NCI-H2227 treated with DMSO at 0.1 percent for 48 hours (cell line): ENCODE results near the gene GOLM1.

ENCODE experiments used
- DNase-seq: peaks from one replicate; lab custom pipeline; 2025; lab: John Stamatoyannopoulos, UW

The GOLM1 gene

DNA sequence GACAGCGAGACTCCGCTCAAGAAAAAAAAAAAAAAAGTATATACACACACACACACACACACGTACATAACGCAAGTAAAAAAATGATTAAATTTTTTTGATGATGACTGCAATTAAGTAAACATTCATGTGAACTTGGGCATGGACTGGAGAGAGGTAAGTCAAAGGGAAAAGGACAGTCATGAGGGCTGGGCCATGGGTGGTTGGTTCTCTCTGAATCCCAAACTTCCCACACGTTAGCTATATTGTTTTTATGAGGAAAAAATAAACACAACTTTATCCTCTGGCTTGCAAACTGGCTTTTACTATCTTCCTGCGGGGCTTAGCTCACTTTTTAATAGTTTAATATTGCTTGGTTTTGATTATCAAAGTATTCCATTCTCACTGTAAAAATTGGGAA lies 53.7 kb downstream of the GOLM1 start:
- DNase-seq: no peak

DNA sequence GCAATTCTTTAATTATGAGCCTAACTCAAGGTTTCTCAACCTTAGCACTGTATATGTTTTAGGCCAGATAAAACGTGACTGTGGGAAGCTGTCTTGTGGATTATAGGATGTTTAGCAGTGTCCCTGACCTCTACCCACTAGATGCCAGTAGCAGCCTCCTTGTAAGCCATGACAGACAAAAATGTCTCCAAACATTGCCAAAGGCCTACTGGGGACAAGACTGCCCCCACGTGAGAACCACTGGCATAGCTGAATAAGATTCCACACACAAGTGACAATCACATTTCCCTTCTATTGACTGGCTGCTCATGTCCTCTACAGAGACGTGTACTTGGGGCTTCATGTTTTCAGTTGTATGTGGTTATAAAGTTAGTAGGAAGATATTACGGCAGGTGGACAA lies 55.4 kb downstream of the GOLM1 start:
- DNase-seq: no peak

DNA sequence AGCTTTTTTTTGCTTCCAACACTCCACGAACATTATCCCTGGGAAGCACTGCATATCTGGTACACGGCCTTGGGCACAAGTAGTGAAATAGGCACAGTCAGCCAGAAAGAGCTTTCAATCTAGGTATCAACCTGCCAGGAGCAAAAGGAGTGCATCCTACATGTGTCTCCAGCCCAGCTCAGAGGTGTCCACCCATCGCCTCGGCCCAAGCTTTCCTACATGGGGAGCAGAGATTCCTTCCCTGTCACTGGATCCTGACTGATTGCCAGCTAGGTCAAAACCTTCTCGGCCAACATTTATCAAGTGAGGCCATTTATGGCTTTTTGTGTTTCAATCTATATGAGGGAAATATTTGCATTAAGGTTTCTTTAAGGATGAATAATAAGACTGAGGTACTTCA lies 55.8 kb downstream of the GOLM1 start:
- no peak for DNase-seq

DNA sequence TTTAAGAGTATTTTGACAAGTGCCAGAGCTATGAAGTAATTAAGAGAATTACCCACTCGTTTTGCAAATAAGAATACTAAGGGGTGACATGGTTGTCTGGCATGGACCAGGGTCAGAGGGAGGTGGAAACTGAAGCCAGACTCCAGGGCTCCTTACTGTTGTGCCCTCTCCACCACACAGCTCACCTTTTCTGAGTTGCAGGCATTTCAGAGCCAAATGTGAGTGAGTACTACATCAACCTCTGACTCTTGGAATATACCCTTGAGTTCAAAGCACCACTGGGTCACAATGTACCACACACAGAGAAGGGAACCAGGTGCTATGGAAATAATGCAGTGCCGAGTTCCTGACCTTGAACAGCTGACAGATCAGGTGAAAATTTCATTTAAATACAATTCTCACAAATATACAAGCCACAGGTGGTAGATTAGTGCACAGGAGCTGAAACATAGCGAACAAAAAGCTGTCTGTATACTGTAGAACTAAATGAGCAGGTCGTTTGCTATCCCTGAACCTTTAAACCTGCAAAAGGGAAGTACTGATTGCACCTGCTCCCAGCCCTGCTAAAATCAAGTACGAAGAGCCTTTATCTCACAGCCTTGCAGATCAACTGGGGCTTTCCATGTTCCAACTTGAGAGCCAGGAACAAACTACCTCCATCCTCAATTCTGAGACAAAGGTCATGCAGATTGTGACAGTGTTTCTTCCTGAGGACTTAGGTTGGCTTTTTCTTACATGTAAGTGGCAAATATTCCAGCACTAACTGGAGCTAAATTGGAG lies 57.0 kb downstream of the GOLM1 start:
- no peak for DNase-seq

DNA sequence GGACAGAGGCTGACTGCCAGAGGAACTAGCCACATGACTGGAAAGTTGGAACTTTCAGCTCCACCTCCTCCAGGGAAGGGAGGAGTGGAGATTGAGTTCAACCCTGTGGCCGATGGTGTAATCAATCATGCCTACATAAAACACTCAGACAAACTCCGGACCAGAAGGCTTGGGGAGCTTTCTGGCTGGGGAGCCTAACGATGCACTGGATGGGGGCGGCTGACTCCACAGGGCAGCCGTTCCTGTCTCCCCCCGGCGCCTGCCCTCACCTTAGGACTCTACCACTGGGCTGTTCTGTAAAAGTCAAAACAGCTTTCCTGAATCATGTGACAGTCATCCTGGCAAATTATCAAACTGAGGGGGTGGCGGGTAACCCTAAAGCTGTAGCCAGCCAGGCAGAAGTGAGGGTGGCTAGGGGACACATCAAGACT lies 58.0 kb downstream of the GOLM1 start:
- no peak for DNase-seq

DNA sequence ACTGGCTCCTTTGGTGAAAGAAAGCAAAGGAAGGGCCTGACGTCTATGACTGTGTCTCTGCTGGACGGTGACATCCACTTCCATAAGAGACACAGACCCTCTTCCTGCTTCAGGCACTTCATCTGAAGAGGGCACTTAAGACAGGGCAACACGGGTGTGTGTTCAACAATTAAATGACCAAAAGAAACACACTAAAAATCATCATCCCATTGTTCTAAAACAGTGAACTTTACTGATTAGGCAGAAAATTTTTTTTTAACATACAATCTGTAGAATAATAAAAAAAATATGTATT lies 58.5 kb downstream of the GOLM1 start:
- DNase-seq: no peak

DNA sequence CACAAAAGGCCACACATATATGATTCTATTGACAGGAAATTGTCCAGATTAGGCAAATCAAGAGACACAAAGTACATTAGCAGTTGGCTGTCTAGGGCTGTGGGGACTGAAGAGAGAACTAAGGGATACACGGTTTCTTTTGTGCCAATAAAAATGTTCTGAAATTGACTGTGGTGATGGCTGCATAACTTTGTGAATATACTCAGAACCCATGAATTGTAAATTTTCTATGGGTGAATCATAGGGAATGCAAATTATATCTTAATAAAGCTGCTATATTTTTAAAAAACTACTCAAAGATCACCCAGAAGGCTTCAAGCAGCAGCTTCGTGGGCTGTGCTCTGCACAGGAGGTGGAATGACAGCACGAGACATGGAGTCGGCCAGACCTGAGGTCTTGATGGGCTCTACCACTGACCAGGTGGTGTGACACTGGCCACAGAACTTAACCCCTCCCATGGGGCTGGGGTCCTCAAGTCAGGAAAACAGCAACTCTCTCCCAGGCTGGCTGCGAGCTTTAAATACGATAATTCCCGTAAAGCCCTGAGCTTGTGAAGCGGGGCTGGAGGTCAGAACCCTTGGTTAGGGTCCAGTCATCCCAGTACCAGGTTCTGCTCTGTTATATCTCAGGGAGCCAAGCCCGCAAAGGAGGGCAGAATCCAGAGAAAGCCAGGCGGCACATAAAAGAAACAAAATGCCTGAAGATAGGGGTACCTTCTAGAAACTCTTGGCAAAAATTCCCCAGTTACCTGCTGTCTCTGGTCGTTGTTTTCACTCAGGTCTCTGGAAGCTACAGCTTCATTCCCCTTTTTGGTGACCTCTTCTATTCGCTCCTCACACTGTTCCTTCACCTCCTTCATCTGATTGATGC lies 59.1 kb downstream of the GOLM1 start:
- DNase-seq: no peak

DNA sequence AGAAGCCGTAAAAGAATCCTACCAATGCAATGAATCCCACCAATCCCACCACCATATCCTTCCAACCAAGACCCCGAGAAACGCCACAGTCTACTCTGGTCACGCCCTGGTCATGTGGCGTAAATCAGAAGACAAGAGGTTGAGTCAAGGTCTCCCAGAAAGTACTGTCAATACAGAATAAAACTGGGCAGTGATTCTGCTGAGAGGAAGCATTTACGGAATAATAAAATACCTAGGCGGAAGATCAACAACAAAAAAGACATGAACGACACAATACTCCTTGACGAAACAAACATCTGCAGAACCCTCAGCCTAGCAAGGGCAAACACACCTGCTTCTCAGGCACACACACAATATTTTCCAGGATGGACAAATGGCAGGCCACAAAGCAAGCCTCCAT lies 62.8 kb downstream of the GOLM1 start:
- DNase-seq: no peak

DNA sequence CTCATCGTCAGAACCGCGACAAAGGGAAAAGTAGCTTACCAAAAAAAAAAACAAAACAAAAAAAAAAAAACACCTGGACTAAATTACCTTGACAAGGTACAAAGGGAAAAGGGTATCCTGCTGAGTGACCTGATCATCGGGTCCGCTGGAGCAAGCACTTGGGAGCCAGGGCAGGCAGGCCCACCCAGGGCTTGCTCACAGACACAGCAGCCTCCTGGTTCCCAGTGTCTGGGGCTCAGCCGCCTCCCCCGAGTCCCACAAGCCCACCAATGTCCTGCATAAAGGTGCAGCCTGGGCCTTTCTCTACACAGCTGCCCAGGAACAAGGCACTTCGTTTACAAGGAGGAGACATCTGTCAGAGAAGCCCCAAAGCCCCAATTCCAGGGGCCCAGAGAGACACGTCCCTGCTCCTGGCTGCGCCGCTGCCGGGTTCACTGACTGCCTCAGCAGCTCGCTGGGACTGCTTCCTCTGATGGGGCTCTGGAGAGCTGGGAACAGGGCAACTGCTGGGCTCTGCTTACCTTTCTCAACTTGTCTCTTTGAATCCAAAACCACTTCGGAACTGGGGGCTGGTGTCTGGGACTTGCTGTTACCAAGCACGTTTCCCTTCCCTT lies 63.4 kb downstream of the GOLM1 start:
- DNase-seq: no peak

DNA sequence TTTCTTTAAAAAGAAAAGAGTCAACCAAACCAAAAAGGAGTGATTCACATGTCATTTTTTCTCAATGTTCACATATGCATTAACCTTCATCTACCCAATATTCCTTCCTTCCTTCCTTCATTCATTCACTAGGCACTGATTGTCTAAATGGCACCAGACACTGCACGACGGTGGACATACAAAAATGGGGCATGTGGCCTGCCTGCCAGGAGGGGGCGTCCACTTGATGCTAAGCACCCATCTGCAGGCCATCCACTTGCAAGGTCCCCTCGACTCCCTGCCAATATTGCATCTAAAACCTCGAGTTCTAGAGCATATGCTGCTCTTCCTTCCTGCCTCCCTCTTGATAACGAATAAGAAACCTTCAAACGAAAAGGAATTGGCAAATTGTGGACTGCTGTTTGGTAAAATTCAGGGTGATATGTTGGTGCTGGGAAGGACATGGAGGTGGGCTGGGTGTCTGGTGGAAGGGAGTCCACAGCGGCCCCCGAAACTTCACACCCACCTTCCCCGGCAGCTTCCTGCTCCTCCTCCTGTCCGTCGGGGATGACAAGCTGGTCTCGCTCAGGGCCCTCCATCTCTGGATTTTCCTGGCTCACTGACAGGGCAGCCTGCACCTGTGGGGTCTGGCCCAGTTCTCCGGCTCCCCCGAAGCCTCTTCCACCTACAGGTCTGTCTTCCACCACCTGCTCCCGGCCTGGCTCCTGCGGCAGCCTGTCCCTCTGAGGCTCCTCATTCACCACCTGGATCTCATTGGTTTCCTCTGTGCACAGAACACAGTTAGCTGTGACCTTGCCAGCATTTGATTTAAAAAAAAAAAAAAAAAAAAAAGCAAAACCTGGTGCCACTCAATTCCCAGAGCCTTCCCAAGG lies 64.3 kb downstream of the GOLM1 start:
- peak; percentile 15 for DNase-seq

DNA sequence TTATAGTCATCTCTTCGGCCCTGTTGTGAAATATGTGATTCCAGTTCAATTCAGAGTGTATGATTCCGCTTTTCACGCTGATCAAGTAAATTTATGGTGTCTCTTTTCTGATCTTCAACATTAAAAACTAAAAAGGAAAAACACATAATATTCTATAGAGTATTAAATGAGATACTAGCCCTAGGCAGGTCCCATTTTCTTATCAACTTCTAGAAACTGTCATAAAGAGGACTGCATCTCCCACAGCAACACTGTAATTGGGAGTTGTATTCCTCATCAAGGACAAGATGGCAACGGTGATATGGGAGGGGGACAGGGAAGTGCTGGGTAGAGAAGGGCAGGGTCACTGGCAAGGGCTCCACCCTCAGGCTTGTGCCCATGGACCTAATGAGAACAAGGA lies 71.6 kb downstream of the GOLM1 start:
- no peak for DNase-seq

DNA sequence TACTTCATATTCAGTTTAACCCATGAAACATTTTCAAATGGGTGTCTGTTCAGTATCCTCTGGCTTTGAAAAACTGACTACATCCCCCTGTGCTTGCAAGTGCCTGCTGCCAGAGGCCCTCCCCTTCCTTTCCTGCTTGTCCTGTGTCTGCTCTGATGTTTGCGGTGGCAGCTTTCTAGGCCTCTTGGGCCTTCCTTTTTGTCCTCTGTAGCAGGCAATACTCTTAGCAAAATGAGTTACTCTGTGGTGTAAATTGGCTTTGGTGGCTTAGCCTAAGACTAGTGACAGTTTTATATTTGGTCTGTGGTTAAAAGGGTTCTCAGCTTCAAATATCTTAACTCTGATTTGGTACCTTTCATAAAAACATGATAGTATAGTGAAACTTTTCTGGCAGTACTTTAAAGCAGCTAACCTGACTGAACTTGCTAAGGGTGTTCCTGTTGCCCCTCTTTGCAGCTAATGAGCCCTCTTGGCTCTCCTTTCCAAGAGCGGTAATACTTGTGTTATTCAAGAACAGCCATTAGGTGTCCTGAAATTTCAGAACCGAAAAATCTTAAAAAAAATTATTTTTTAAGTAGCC lies 76.6 kb downstream of the GOLM1 start:
- no peak for DNase-seq

DNA sequence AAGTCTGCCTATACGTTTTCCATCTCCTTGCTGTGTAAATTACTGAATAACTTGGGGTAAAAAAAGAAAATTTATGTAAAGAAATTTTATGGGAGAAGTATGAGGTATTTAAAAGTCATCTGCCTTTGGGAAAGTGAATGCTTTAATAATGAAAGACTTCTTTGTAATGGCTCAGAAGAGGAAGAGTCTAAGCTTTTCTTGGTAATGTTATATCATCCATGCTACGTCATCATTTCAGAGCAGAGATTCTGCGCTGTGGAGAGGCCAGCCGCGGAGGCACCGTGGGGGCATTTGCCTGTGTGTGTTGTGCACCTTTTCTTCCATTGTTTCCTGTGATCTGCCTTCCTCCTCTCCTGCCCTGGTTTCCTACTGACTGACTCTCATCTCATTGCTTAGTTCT lies 78.2 kb downstream of the GOLM1 start:
- DNase-seq: no peak

DNA sequence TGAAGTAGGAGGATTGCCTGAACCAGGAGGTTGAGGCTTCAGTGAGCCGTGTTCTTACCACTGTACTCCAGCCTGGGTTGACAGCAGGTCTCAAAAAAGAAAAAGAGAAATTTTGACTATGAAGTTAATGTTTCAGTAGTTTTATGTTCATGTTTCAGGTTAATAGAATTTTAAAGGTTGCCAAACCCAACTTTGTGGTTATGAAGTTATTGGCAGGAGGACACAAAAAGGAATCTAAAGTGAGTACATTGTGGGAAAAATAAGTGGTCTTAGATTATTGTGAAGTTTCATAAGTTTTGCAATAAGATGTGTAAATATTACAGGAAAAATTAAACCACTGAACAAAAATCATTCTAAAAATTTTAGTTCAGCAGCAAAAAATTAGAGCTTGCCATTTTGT lies 78.6 kb downstream of the GOLM1 start:
- DNase-seq: no peak

DNA sequence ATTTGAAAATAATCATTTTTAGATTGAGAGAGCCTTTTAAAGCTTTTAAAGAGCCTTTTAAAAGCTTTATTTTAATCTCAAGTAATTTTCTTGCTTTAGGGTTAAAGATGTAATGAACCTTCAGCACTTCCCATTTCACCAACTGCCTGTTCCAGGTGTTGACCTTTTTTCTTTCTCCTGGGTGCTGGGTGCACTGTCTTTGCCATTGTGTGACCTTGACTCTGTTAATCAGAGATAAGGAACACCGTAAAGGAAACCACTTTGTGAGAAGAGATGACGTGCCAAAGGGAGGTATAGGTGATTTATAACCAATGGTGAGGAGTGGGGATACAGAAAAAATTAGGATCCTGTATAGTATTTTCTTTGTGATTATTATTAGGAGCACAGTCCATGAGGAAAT lies 90.2 kb downstream of the GOLM1 start:
- DNase-seq: no peak

DNA sequence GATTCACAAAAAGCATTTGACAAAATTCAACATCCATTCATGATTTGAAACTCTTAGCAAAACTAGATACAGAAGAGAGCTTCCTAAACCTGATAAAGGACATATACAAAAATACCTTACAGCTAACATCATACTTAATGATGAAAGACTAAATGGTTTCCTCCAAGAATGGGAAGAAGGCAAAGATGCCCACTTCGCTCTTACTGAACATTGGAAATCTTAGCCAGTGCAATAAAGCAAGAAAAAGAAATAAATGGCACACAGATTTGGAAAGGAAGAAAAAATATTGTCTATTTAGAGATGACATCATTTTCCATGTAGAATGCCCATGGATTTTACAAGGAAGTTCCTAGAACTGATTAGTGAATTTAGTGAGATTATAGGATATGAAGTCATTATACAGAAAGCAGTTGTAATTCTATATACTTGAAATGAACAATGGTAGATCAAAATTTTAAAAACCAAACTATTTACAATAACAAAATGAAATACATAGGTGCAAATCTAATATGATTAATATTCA lies 94.0 kb downstream of the GOLM1 start:
- no peak for DNase-seq

DNA sequence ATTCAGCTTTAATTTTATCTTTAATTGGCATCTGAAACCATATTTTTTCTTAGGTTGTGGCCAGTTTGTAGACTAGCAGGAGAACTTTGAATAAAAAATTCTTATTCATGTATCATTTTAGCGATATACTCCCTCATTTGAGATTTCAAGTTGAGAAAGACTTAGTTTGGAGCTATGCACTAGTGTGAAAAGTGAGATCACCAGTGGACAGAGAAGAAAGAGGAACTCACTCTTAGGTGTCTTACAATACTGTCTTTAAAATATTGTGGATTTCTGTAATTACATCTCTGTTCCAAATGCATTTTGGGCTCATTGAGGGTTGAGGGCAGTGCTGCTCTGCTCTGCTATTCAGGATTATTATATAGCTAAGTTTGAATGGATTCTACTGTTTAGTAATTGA lies 103.8 kb downstream of the GOLM1 start:
- no peak for DNase-seq

DNA sequence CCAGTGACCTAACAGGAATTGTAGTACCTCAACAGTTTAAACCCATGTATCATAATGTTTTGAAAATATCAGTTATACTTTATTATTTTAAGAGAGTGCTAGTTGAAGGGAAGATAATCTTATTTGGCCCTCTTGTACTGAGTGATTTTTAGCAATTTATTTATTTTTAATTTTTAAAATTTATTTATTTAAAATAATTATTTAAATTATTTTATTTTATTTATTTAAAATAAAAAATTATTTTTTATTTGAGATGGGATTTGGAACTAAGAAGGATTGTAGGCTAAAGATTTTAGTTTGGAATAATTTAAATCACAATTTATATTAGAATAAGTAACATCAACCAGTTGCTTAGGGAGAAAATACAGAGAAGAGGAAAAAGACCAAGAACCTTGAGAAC lies 104.3 kb downstream of the GOLM1 start:
- no peak for DNase-seq

DNA sequence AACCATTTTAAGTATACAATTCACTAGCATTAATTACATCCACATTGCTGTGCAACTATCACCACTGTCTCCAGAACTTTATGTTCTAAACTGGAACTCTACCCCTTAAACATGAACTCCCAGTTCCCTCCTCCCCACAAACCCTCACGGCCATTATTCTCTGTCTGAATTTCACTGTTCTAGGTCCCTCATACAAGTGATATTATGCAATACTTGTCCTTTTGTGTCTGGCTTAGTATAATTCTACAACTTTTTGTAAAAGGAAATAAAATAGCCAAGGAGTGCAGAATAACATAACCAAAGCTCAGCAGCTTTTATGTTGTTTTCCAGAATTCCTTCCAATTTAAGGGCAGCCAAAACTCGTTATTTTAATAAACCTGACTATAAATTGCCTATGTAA lies 105.2 kb downstream of the GOLM1 start:
- DNase-seq: no peak

DNA sequence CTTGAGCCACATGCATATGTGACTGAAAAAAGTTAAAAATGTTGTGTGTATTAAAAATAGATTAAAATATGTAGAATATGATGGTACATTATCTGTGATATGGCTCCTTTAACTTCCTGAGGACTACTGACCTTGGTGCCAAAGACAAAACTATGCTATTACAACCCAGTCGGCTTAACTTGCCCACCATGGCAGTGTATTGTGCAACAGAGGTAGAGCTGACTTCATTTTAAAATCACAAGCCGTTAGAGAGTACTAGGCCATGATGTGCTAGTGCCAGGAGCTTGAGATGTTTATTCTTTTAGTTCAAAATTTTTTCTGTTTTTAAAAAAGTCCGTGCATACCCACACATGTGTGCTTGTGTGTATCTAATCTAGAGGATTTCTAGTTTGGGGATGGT lies 112.1 kb downstream of the GOLM1 start:
- no peak for DNase-seq

DNA sequence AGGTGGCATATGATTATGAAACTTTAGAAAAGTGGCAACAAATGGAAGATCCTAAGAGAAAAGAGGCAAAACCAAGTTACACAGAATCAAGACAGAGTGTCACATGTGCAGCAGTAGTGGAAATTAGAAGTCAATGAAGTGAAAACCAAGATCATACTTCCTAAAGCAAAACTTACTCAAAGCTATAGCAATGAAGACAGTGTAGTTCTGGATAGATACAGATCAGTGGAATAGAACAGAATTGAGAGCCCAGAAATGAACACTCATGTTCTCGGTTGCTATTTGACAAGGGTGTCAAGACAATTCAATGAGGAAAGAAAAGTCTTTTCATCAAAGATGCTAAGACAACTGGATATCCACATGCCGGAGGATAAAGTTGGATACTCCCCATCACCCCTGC lies 114.9 kb downstream of the GOLM1 start:
- DNase-seq: no peak

DNA sequence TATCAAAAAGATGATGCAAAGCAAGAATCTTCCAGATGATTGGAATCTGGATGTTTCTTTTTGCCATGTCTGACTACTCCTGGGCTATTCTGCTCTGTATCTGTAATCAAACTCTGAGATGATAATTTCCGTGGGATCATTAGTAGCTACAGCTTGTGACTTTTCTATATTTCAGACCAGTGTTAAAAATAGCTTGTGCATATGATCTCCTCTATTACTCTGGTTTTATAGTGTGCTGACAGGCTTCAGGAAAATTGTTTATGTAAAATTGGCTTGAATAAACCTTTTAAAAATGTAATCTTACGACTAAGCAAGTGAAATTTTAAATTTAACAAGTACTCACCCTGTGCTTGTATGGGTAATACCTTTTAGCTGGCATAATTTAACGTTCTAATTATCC lies 118.0 kb downstream of the GOLM1 start:
- no peak for DNase-seq
